A549 (cell line): ENCODE data around the gene SSNA1. TPM values are rescaled to one million over a fixed set of nuclear protein-coding genes. Genes with fewer than 3 reads are reported as not detected.

ENCODE experiments used
- ATAC-seq, 2 experiments: fragments of 200-7000 bp in 1 of 2; fragments of >200 bp in 1 of 2; cut with Nextera tagmentation in 1 of 2; cut with Tn5 transposase in 1 of 2; 3 replicates each; pipeline versions ENCODE4 v1.8.0 to v1.9.1; 2018 to 2020; ENCODE audit warnings: mild to moderate bottlenecking in 1 of 2, moderate library complexity in 1 of 2
- CTCF ChIA-PET: fragments of 300-600 bp; sonication (Branson Sonifier 250); formaldehyde crosslinking; extraction: SDS; loops from one replicate; lab custom pipeline; 2021; ENCODE audit warnings: antibody characterized with exemption, inconsistent platforms; lab: Yijun Ruan, JAX
- POLR2A ChIA-PET: fragments of 350-600 bp; formaldehyde crosslinking; extraction: SDS; loops from one replicate; lab custom pipeline; 2021; ENCODE audit warnings: antibody characterized with exemption, inconsistent platforms; lab: Yijun Ruan, JAX
- DNase-seq, 2 experiments: peaks; one replicate each; pipeline versions ENCODE4 v3.0.0 to v3.0.0-alpha.2; 2011 to 2016; ENCODE audit warnings: low read depth in 1 of 2, low spot score in 1 of 2
- FAIRE-seq: peaks from 2 replicates; lab custom pipeline; 2011; peaks lifted over from hg19 to GRCh38; lab: Jason Lieb, UNC
- H3K27ac ChIP-seq, 2 experiments: fragments of >200 bp; sonication (Bioruptor Twin); formaldehyde crosslinking; 3 replicates each; pipeline ENCODE4 v1.5.1; 2016 to 2017
- H3K4me1 ChIP-seq: fragments of >200 bp; sonication (Bioruptor Twin); formaldehyde crosslinking; 3 replicates; pipeline ENCODE4 v1.6.1; 2016
- H3K4me2 ChIP-seq: fragments of >200 bp; sonication (Bioruptor Twin); formaldehyde crosslinking; 3 replicates; pipeline ENCODE4 v1.6.1; 2016
- H3K4me3 ChIP-seq: fragments of >200 bp; sonication (Bioruptor Twin); formaldehyde crosslinking; 3 replicates; pipeline ENCODE4 v1.5.1; 2016
- H3K9me3 ChIP-seq: fragments of >200 bp; sonication (Bioruptor Twin); formaldehyde crosslinking; 3 replicates; pipeline ENCODE4 v1.6.1; 2016
- BCL3 ChIP-seq: fragments of >200 bp; sonication (Bioruptor Twin); formaldehyde crosslinking; IDR thresholded peaks from 3 replicates; pipeline ENCODE4 v1.6.1; 2016
- CBX8 ChIP-seq: fragments of 200-600 bp; sonication (generic); IDR thresholded peaks from 2 replicates; pipeline ENCODE4 v1.6.1; 2016
- CHD2 ChIP-seq: fragments of 150-350 bp; IDR thresholded peaks from 2 replicates; pipeline ENCODE4 v1.6.1; 2014; ENCODE audit warnings: low read length; ENCODE audit not compliant: partially characterized antibody
- CHD4 ChIP-seq: fragments of 200-600 bp; sonication (generic); IDR thresholded peaks from 2 replicates; pipeline ENCODE4 v1.6.1; 2016; ENCODE audit warnings: antibody characterized with exemption, mild to moderate bottlenecking, borderline replicate concordance
- CTCF ChIP-seq: fragments of >200 bp; sonication (Bioruptor Twin); formaldehyde crosslinking; IDR thresholded peaks from 3 replicates; pipeline ENCODE4 v1.5.1; 2016
- EHMT2 ChIP-seq: fragments of 200-600 bp; sonication (generic); IDR thresholded peaks from 2 replicates; pipeline ENCODE4 v1.6.1; 2016; ENCODE audit warnings: antibody characterized with exemption, low read depth, mild to moderate bottlenecking, moderate library complexity
- EP300 ChIP-seq, 2 experiments: fragments of >200 bp; sonication (Bioruptor Twin); formaldehyde crosslinking; IDR thresholded peaks; 2 replicates in 1 of 2; 3 replicates in 1 of 2; pipeline ENCODE4 v1.6.1; 2016 to 2017
- ESRRA ChIP-seq: fragments of 150-350 bp; IDR thresholded peaks from 2 replicates; pipeline ENCODE4 v1.6.1; 2014; ENCODE audit warnings: mild to moderate bottlenecking, low read length, borderline replicate concordance
- FOSB ChIP-seq: fragments of 250-450 bp; sonication (Bioruptor Pico); IDR thresholded peaks from 2 replicates; pipeline ENCODE4 v1.5.0; 2020; ENCODE audit warnings: mild to moderate bottlenecking, moderate library complexity
- FOSL2 ChIP-seq, 2 experiments: fragments of 450-650 bp in 1 of 2; fragments of >200 bp in 1 of 2; sonication (Bioruptor Twin) in 1 of 2; formaldehyde crosslinking; IDR thresholded peaks; 2 replicates each; pipeline versions ENCODE4 v1.5.0 to v1.6.1; 2016 to 2020; ENCODE audit warnings: mild to moderate bottlenecking in 1 of 2, moderate library complexity in 1 of 2
- GATA3 ChIP-seq: IDR thresholded peaks from 2 replicates; pipeline ENCODE4 v1.6.1; 2012; ENCODE audit warnings: borderline replicate concordance
- JUN ChIP-seq, 2 experiments: fragments of >200 bp; sonication (Bioruptor Twin); formaldehyde crosslinking; IDR thresholded peaks; 2 replicates in 1 of 2; 3 replicates in 1 of 2; pipeline ENCODE4 v1.6.1; 2016 to 2017
- MAFK ChIP-seq: fragments of 450-650 bp; IDR thresholded peaks from 2 replicates; pipeline ENCODE4 v1.6.1; 2014; ENCODE audit not compliant: partially characterized antibody
- MAX ChIP-seq: IDR thresholded peaks from 2 replicates; pipeline ENCODE4 v1.6.1; 2012
- MYC ChIP-seq: IDR thresholded peaks from 2 replicates; pipeline ENCODE4 v1.6.1; 2012; ENCODE audit warnings: mild to moderate bottlenecking, inconsistent platforms, low read length, improper control_type of control experiment, borderline replicate concordance
- NPAS2 ChIP-seq: fragments of 250-450 bp; sonication (Bioruptor Pico); IDR thresholded peaks from 2 replicates; pipeline ENCODE4 v1.8.0; 2022; ENCODE audit warnings: mild to moderate bottlenecking, moderate library complexity, borderline replicate concordance
- NR3C1 ChIP-seq: fragments of >200 bp; sonication (Bioruptor Twin); formaldehyde crosslinking; IDR thresholded peaks from 3 replicates; pipeline ENCODE4 v1.6.1; 2017
- PBX3 ChIP-seq: IDR thresholded peaks from 2 replicates; pipeline ENCODE4 v1.6.1; 2012
- PHF8 ChIP-seq: fragments of 200-600 bp; sonication (generic); IDR thresholded peaks from 2 replicates; pipeline ENCODE4 v1.6.1; 2016; ENCODE audit warnings: low read depth, mild to moderate bottlenecking, antibody characterized with exemption, moderate library complexity, borderline replicate concordance
- POLR2AphosphoS2 ChIP-seq: conservative IDR thresholded peaks from 2 replicates; pipeline ENCODE4 v1.6.1; 2012; ENCODE audit warnings: low read length, improper control_type of control experiment, inconsistent platforms
- RAD21 ChIP-seq, 2 experiments: fragments of >200 bp in 1 of 2; sonication (Bioruptor Twin) in 1 of 2; formaldehyde crosslinking in 1 of 2; IDR thresholded peaks in 1 of 2; conservative IDR thresholded peaks in 1 of 2; 2 replicates in 1 of 2; 3 replicates in 1 of 2; pipeline ENCODE4 v1.6.1; 2012 to 2018; ENCODE audit warnings: inconsistent platforms in 1 of 2
- RARB ChIP-seq: fragments of 250-450 bp; sonication (Bioruptor Pico); IDR thresholded peaks from 2 replicates; pipeline ENCODE4 v1.8.0; 2021; ENCODE audit warnings: mild to moderate bottlenecking, moderate library complexity
- RCOR1 ChIP-seq: fragments of 150-350 bp; IDR thresholded peaks from 2 replicates; pipeline ENCODE4 v1.6.1; 2014; ENCODE audit warnings: antibody characterized with exemption, low read length, low read depth
- REST ChIP-seq: fragments of 200-600 bp; sonication (generic); IDR thresholded peaks from 2 replicates; pipeline ENCODE4 v1.6.1; 2016; ENCODE audit warnings: antibody characterized with exemption, mild to moderate bottlenecking, moderate library complexity
- TFCP2L1 ChIP-seq: fragments of 250-450 bp; sonication (Bioruptor Pico); IDR thresholded peaks from 2 replicates; pipeline ENCODE4 v1.5.0; 2021; ENCODE audit warnings: mild to moderate bottlenecking
- ZC3H11A ChIP-seq: fragments of 450-650 bp; IDR thresholded peaks from 2 replicates; pipeline ENCODE4 v1.6.1; 2014; ENCODE audit warnings: antibody characterized with exemption, mild to moderate bottlenecking
- WGBS: methylation state at CpG from one replicate; pipeline ENCODE4 v1.1.6; 2017; ENCODE audit errors: missing lambda C conversion rate; 5-methylcytosine and 5-hydroxymethylcytosine counted together
- polyA plus RNA-seq, 4 experiments: library from polyadenylated mRNA; depleted of rRNA in 3 of 4; stranded (reverse); fragments of >200 nt; fragmentation: RNase III in 1 of 4; extraction: RNeasy Plus Mini Kit Qiagen cat#74134 plus additional on column Dnase treatment in 1 of 4; gene quantifications; 2 replicates in 3 of 4; 3 replicates in 1 of 4; pipeline ENCODE4 v1.2.3, GENCODE V29; 2011 to 2017

The SSNA1 gene
- polyA plus RNA-seq, 2 of the 4 experiments (the other 2 are of a cell fraction): 54.1 to 102 TPM

- no peak for TF ChIP-seq PBX3
- no peak for TF ChIP-seq RAD21 (conservative IDR thresholded peaks at IDR 0.05 in 1 of 2, IDR thresholded peaks at IDR 0.05 in 1 of 2)
- TF ChIP-seq NPAS2 (CRISPR knock-in tag): no peak
- TF ChIP-seq REST: no peak
- TF ChIP-seq MAFK: no peak
- no peak for TF ChIP-seq CBX8
- TF ChIP-seq JUN (IDR thresholded peaks at IDR 0.05): no peak
- TF ChIP-seq RCOR1: no peak
- TF ChIP-seq NR3C1: no peak
- TF ChIP-seq BCL3: no peak
- ATAC-seq (peak in 1 of 2 experiments; percentile 5; a peak in 2 of 6 replicates), DNase-seq (peak in 1 of 2 experiments; percentile 71), FAIRE-seq (no peak)
- ChIA-PET CTCF (interaction anchor here (0.8 to 1.7 kb wide), 6 partner anchors 10 to 82 kb away, joined by 3 to 6 read pairs (median 4); partner anchors contain the start of gene LRRC26), POLR2A (interaction anchor here (0.6 to 2.8 kb wide), 8 partner anchors 18 to 105 kb away, joined by 3 to 25 read pairs (median 10); partner anchors contain the start of genes ANAPC2, NELFB, SSNA1 and TPRN)
- Histone ChIP-seq H3K4me2 (peak overlapping the region; percentile 45), H3K27ac (peak overlapping the region in 1 of 2 experiments; percentile 55; a peak in 3 of 6 replicates), H3K4me3 (no peak overlapping the region), H3K4me1 (peaks cover 24% of the 10 kb centered on the region; the same call in 1 of the 3 replicates), H3K9me3 (no peaks in the 10 kb centered on the region)
- WGBS: 21% methylated on average over 20 of the region's 20 CpGs
These were observed 38.4 kb upstream of the SSNA1 start for GRCh38 chr9:137149942-137150616.

GRCh38 chr9:137150617-137151457, 37.6 kb upstream of the SSNA1 start:
- FAIRE-seq: no peak
- Histone ChIP-seq H3K4me1 (peaks cover 21% of the 10 kb centered on the region; the same call in 1 of the 3 replicates), H3K4me3 (no peak overlapping the region), H3K27ac (peak overlapping the region in 1 of 2 experiments; percentile 55; a peak in 3 of 6 replicates), H3K4me2 (peak overlapping the region; percentile 45), H3K9me3 (no peaks in the 10 kb centered on the region)
- CTCF ChIA-PET: interaction anchor here (0.8 to 1.7 kb wide), 7 partner anchors 12 to 83 kb away, joined by 3 to 5 read pairs (median 4); partner anchors contain the start of gene LRRC26
- peak in 1 of 2 experiments; percentile 47; a peak in 3 of 6 replicates for ATAC-seq
- POLR2A ChIA-PET: interaction anchor here (0.6 to 2.8 kb wide), 15 partner anchors 13 to 950 kb away, joined by 3 to 25 read pairs (median 6); partner anchors contain the start of genes ANAPC2, CYSRT1, EXD3 and MAN1B1
- WGBS: 1% methylated on average over 34 of the region's 34 CpGs
- DNase-seq: peak; percentile 74 to 87
- TF ChIP-seq CHD4 (no peak), MAX (no peak), CHD2 (no peak), EP300 (IDR thresholded peaks at IDR 0.05) (no peak), GATA3 (no peak), RARB (CRISPR knock-in tag) (no peak), FOSB (no peak), FOSL2 (IDR thresholded peaks at IDR 0.05) (no peak), FOSL2 (CRISPR knock-in tag; IDR thresholded peaks at IDR 0.05) (no peak), MYC (no peak), ZC3H11A (no peak), PHF8 (no peak), POLR2AphosphoS2 (no peak), EHMT2 (no peak), TFCP2L1 (CRISPR knock-in tag) (no peak), CTCF (no peak), ESRRA (no peak)
